Endodermal cell (in vitro differentiated cells): Measurements from ENCODE around the gene MGAT3. TPM values are rescaled to one million over a fixed set of nuclear protein-coding genes. Genes with fewer than 3 reads are reported as not detected.
A peak's percentile ranks its signal among the peaks of the same experiment; 100 is the strongest.

ENCODE experiments used
- DNase-seq: peaks from one replicate; pipeline ENCODE4 v3.0.0-alpha.2; 2017
- H3K27ac ChIP-seq: 2 replicates; pipeline ENCODE4 v1.5.1; 2013; ENCODE audit warnings: mild to moderate bottlenecking, low read depth, low read length, moderate library complexity
- H3K27me3 ChIP-seq: 2 replicates; pipeline ENCODE4 v1.6.1; 2013; ENCODE audit warnings: mild to moderate bottlenecking, low read length, moderate library complexity; ENCODE audit not compliant: insufficient read depth, control insufficient read depth, poor library complexity, severe bottlenecking
- H3K36me3 ChIP-seq: 2 replicates; pipeline ENCODE4 v1.7.0; 2013; ENCODE audit warnings: mild to moderate bottlenecking, low read length, moderate library complexity; ENCODE audit not compliant: control insufficient read depth, insufficient read depth
- H3K4me1 ChIP-seq: one replicate; pipeline ENCODE4 v1.7.0; 2013; ENCODE audit warnings: low read length; ENCODE audit not compliant: control insufficient read depth, insufficient read depth
- H3K4me3 ChIP-seq: 2 replicates; pipeline ENCODE4 v1.5.1; 2013; ENCODE audit warnings: mild to moderate bottlenecking, low read length, moderate library complexity
- H3K9ac ChIP-seq: 2 replicates; pipeline ENCODE4 v1.6.1; 2013; ENCODE audit warnings: mild to moderate bottlenecking, low read length, moderate library complexity; ENCODE audit not compliant: poor library complexity, severe bottlenecking; ENCODE audit errors: extremely low read depth
- H3K9me3 ChIP-seq: 2 replicates; pipeline ENCODE4 v1.6.1; 2013; ENCODE audit warnings: mild to moderate bottlenecking, low read length, moderate library complexity; ENCODE audit not compliant: control insufficient read depth
- H3K27ac Mint-ChIP-seq: 2 replicates; pipeline ENCODE4 v1.8.0; 2020; ENCODE audit warnings: mixed read lengths
- H3K27me3 Mint-ChIP-seq: 2 replicates; pipeline ENCODE4 v1.8.0; 2021; ENCODE audit warnings: mild to moderate bottlenecking, mixed read lengths; ENCODE audit not compliant: insufficient read depth
- H3K36me3 Mint-ChIP-seq: 2 replicates; pipeline ENCODE4 v1.8.0; 2020; ENCODE audit warnings: low read depth, mixed read lengths
- H3K4me1 Mint-ChIP-seq: 2 replicates; pipeline ENCODE4 v1.8.0; 2020; ENCODE audit warnings: mixed read lengths
- H3K4me3 Mint-ChIP-seq: 2 replicates; pipeline ENCODE4 v1.8.0; 2020; ENCODE audit warnings: mild to moderate bottlenecking, moderate library complexity, mixed read lengths
- H3K9me3 Mint-ChIP-seq: 2 replicates; pipeline ENCODE4 v1.8.0; 2020; ENCODE audit warnings: mild to moderate bottlenecking, mixed read lengths
- WGBS, 2 experiments: methylation state at CpG; one replicate each; pipeline versions ENCODE4 v1.1.5 to v1.1.7; 2013; ENCODE audit warnings: missing lambda C conversion rate in 2 of 2, mixed read lengths in 1 of 2; ENCODE audit not compliant: insufficient coverage in 1 of 2, insufficient read length in 1 of 2; 5-methylcytosine and 5-hydroxymethylcytosine counted together
- total RNA-seq, 2 donors: library from RNA; stranded (reverse); fragmentation: NEBNext Ultra II Directional in 1 of 2; extraction: Animal tissue kit (Norgen Biotek cat#: 25700) in 1 of 2; gene quantifications; 2 replicates in 1 of 2; 3 replicates in 1 of 2; pipeline ENCODE4 v1.2.1, GENCODE V29; 2021
- TF ChIP-seq, protein P1 (sequence below): fragments of 200-600 bp; sonication (generic); conservative IDR thresholded peaks from 2 replicates; pipeline ENCODE4 v1.5.0; 2021; ENCODE audit warnings: antibody characterized with exemption, mild to moderate bottlenecking

The MGAT3 gene
- total RNA-seq, 2 donors from 2014 or later: 9.0 to 16.7 TPM

DNA sequence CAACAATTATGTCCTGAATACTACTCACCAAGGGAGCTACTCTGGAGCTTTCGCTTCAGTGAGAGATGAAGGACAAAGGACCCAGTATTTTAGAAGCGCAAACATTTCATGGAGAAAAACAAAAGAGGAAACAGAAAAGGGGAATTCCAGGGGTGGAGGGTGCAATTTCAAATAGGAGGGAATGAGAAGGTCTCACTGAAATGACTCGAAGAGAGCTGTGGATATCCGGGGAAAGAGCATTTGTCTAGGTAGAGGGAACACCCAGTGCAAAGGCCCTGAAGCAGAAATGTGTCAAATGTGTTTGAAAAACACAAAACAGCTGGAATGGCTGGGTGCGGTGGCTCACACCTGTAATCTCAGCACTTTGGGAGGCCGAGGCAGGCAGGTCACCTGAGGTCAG lies 73.3 kb downstream of the MGAT3 start:
- Histone ChIP-seq H3K4me1 (peaks cover 22% of the 10 kb centered on the region), H3K27ac (no peak overlapping the region), H3K27me3 (no peaks in the 10 kb centered on the region), H3K36me3 (peaks cover 39% of the 10 kb centered on the region), H3K9me3 (no peaks in the 10 kb centered on the region), H3K4me3 (no peak overlapping the region), H3K9ac (no peak overlapping the region)
- TF ChIP-seq, protein P1, sequence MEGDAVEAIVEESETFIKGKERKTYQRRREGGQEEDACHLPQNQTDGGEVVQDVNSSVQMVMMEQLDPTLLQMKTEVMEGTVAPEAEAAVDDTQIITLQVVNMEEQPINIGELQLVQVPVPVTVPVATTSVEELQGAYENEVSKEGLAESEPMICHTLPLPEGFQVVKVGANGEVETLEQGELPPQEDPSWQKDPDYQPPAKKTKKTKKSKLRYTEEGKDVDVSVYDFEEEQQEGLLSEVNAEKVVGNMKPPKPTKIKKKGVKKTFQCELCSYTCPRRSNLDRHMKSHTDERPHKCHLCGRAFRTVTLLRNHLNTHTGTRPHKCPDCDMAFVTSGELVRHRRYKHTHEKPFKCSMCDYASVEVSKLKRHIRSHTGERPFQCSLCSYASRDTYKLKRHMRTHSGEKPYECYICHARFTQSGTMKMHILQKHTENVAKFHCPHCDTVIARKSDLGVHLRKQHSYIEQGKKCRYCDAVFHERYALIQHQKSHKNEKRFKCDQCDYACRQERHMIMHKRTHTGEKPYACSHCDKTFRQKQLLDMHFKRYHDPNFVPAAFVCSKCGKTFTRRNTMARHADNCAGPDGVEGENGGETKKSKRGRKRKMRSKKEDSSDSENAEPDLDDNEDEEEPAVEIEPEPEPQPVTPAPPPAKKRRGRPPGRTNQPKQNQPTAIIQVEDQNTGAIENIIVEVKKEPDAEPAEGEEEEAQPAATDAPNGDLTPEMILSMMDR: no peak
- H3K9me3 Mint-ChIP-seq: no peaks in the 10 kb centered on the region
- H3K36me3 Mint-ChIP-seq: peaks cover 34% of the 10 kb centered on the region
- no peak for DNase-seq
- H3K27me3 Mint-ChIP-seq: no peaks in the 10 kb centered on the region
- WGBS, 2 experiments: 95 to 98% methylated on average over 5 to 6 of the region's 6 CpGs
- peak overlapping the region; percentile 44 for H3K27ac Mint-ChIP-seq
- H3K4me1 Mint-ChIP-seq: peaks cover 47% of the 10 kb centered on the region
- no peak overlapping the region for H3K4me3 Mint-ChIP-seq

DNA sequence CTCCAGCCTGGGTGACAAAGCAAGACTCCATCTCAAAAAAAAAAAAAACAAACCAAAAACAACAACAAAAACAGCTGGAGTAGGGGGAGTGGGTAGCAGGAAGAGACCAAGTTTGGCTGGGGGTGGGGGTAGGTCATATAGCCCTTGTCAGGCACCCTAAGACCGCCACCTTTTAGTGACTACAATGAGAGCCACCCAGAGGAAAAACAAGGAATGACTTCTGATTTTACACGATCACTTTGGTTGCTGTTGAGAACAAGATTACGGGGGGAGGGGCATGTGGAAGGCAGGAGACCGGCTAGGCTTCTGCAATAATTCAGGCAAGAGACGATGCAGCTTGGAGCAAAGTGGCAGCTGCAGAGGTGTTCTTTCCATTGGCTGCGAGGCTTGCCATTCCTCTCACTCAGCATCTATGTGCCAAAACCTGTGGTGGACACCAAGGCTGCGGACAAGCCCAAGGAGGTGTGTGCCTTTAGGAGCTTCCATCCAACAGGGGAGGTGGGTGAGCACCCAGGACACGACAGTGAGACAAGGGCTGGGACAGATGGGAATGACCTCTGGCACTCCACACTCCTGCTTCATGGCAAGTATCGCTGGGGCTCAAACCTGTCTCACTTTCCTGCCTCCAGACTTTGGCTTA lies 74.0 kb downstream of the MGAT3 start:
- peaks cover 39% of the 10 kb centered on the region for H3K36me3 ChIP-seq
- TF ChIP-seq, protein P1: peak; percentile 54
- peaks cover 25% of the 10 kb centered on the region for H3K4me1 ChIP-seq
- Mint-ChIP-seq H3K27me3 (no peaks in the 10 kb centered on the region), H3K27ac (peak overlapping the region; percentile 44), H3K4me1 (peaks cover 44% of the 10 kb centered on the region), H3K36me3 (peaks cover 29% of the 10 kb centered on the region), H3K4me3 (peak overlapping the region; percentile 90), H3K9me3 (no peaks in the 10 kb centered on the region)
- no peak overlapping the region for H3K9ac ChIP-seq
- no peak overlapping the region for H3K27ac ChIP-seq
- no peaks in the 10 kb centered on the region for H3K27me3 ChIP-seq
- peak; percentile 74 for DNase-seq
- WGBS, 2 experiments: 80 to 84% methylated on average over 8 to 9 of the region's 9 CpGs
- peak overlapping the region; percentile 98 for H3K4me3 ChIP-seq
- H3K9me3 ChIP-seq: no peaks in the 10 kb centered on the region

DNA sequence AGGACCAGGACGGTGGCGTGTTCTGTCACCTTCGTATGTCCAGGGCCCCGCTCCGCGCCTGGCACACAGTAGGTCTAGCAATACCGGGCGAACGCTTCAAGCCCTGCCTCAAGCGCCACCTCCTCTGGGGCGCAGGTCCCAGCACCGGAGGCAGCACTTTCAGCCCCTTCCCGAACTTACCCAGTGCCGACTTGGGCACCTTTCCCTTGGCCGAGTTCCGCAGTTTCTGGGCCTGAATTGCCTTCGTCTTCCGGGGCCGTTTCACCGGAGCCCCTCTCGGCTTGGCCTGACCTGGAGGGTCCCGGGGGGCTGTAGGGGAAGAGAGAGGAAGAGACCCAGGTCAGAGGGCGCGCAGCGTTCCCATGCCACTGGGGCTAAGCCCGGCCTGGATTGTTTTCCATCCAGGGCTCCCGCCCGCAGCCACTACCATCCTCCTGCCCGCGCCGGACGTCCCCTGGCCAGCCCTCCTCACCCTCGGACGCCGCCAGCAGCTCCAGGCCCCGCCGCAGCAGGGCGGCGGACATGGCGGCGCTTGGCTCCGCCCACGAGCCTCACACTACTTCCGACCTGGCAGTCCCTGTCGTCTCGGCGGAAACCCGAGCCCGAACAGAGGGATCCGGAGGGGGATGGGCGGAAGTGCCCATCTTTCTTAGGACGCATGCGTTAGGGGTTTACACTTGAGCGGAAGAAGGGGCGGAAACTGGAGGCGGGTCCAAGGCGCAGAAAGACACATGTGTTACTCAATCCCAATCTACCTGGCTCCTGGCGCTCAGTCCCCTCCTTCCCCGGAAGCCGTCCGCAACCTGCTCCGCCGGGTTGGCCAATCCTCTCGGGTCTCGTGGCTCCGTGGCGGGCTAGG lies 75.6 kb downstream of the MGAT3 start, which contains the start of gene RPS19BP1:
Gene RPS19BP1 (minus strand): TSS at position 534 of the 859 bp plus-strand sequence. CDS start 10 bp downstream, at position 524.
- Mint-ChIP-seq H3K9me3 (no peaks in the 10 kb centered on the region), H3K27ac (peak within 1 kb of the TSS; percentile 93), H3K27me3 (no peaks in the 10 kb centered on the region), H3K36me3 (peaks cover 29% of the 10 kb centered on the region), H3K4me1 (peaks cover 42% of the 10 kb centered on the region), H3K4me3 (peak within 1 kb of the TSS; percentile 90)
- H3K27ac ChIP-seq: no peak within 1 kb of the TSS
- TF ChIP-seq, protein P1: no peak
- H3K4me1 ChIP-seq: peaks cover 25% of the 10 kb centered on the region
- H3K9me3 ChIP-seq: no peaks in the 10 kb centered on the region
- DNase-seq: peak; percentile 100
- H3K36me3 ChIP-seq: peaks cover 39% of the 10 kb centered on the region
- WGBS, 2 experiments: 1 to 2% methylated on average over 23 to 67 of the region's 67 CpGs
- peak within 1 kb of the TSS; percentile 98 for H3K4me3 ChIP-seq
- no peaks in the 10 kb centered on the region for H3K27me3 ChIP-seq
- peak within 1 kb of the TSS; percentile 82 for H3K9ac ChIP-seq
